ENCODE data around the gene ARHGEF28.

DNA sequence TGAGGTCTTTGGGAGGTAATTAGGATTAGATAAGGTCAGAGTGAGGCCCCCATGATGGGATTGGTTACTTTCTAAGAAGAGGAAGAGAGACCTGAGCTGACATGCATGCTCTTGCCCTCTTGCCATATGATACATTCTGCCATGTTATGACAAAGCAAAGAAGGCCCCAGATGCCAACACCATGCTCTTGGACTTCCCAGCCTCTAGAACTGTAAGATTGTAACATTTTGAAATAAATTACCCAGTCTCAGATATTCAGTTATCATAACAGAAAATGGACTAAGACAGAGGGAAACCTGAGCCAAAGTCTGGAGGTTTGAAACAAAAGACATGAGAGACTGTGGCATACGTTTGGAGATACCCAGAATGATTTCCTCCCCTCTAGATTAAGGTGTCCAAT lies 318.6 kb downstream of the ARHGEF28 start:
- TF ChIP-seq, protein P1, sequence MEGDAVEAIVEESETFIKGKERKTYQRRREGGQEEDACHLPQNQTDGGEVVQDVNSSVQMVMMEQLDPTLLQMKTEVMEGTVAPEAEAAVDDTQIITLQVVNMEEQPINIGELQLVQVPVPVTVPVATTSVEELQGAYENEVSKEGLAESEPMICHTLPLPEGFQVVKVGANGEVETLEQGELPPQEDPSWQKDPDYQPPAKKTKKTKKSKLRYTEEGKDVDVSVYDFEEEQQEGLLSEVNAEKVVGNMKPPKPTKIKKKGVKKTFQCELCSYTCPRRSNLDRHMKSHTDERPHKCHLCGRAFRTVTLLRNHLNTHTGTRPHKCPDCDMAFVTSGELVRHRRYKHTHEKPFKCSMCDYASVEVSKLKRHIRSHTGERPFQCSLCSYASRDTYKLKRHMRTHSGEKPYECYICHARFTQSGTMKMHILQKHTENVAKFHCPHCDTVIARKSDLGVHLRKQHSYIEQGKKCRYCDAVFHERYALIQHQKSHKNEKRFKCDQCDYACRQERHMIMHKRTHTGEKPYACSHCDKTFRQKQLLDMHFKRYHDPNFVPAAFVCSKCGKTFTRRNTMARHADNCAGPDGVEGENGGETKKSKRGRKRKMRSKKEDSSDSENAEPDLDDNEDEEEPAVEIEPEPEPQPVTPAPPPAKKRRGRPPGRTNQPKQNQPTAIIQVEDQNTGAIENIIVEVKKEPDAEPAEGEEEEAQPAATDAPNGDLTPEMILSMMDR (conservative IDR thresholded peaks at IDR 0.05; ENCODE audit: low read length) = no peak
- TF ChIP-seq EZH2phosphoT487 (IDR thresholded peaks at IDR 0.05; ENCODE audit: borderline replicate concordance) = no peak

All from Loucy (cell line).